IMR-90 (cell line): ENCODE data around the gene ZNF646. TPM values are rescaled to one million over a fixed set of nuclear protein-coding genes. Genes with fewer than 3 reads are reported as not detected.

Experiments
- ATAC-seq: fragments of 200-7000 bp; cut with Tn5 transposase; 2 replicates; pipeline ENCODE4 v1.9.1; 2020; ENCODE audit warnings: low read depth, mild to moderate bottlenecking, moderate library complexity
- BruUV-seq: library from RNA; stranded (reverse); fragments of 400-500 nt; replicated peaks from 2 replicates; lab custom pipeline; 2021; lab: Mats Ljungman, UMichigan
- CTCF ChIA-PET: fragments of 300-600 bp; formaldehyde crosslinking; extraction: SDS; loops from one replicate; lab custom pipeline; 2021; ENCODE audit warnings: antibody characterized with exemption; lab: Yijun Ruan, JAX
- POLR2A ChIA-PET: fragments of 300-600 bp; sonication (Branson Sonifier 250); formaldehyde crosslinking; loops from one replicate; lab custom pipeline; 2022; ENCODE audit warnings: antibody characterized with exemption; ENCODE audit not compliant: unreplicated experiment; lab: Charles Lee
- DNase-seq: peaks from one replicate; pipeline ENCODE4 v3.0.0; 2013
- H2AFZ ChIP-seq: replicated peaks from 2 replicates; pipeline ENCODE3; 2013; ENCODE audit warnings: low read length, mild to moderate bottlenecking; ENCODE audit not compliant: poor library complexity
- H2AK5ac ChIP-seq: 2 replicates; pipeline ENCODE4 v1.6.1; 2013; ENCODE audit warnings: low read depth, low read length, inconsistent platforms
- H2AK9ac ChIP-seq: replicated peaks from 2 replicates; pipeline ENCODE3; 2013; ENCODE audit warnings: mild to moderate bottlenecking, low read depth, low read length, moderate library complexity; ENCODE audit not compliant: poor library complexity
- H2BK120ac ChIP-seq: 2 replicates; pipeline ENCODE4 v1.6.1; 2013; ENCODE audit warnings: low read depth, low read length, inconsistent platforms
- H2BK15ac ChIP-seq: 3 replicates; pipeline ENCODE4 v1.6.1; 2013; ENCODE audit warnings: low read depth, low read length, inconsistent platforms
- H2BK20ac ChIP-seq: 2 replicates; pipeline ENCODE4 v1.6.1; 2013; ENCODE audit warnings: low read depth, mild to moderate bottlenecking, inconsistent platforms, low read length, moderate library complexity
- H2BK5ac ChIP-seq: 2 replicates; pipeline ENCODE4 v1.6.1; 2013; ENCODE audit warnings: mild to moderate bottlenecking, low read depth, low read length, inconsistent platforms; ENCODE audit not compliant: poor library complexity, severe bottlenecking
- H3K14ac ChIP-seq: replicated peaks from 2 replicates; pipeline ENCODE4 v1.6.1; 2013; ENCODE audit warnings: low read depth, low read length, inconsistent platforms
- H3K18ac ChIP-seq: 2 replicates; pipeline ENCODE4 v1.6.1; 2013; ENCODE audit warnings: low read depth, low read length, control low read depth
- H3K23ac ChIP-seq: 2 replicates; pipeline ENCODE4 v1.6.1; 2013; ENCODE audit warnings: low read depth, low read length, inconsistent platforms
- H3K27ac ChIP-seq: 2 replicates; pipeline ENCODE4 v1.5.1; 2013; ENCODE audit warnings: mild to moderate bottlenecking, control low read depth, low read length; ENCODE audit not compliant: insufficient read depth
- H3K27me3 ChIP-seq: 2 replicates; pipeline ENCODE4 v1.6.1; 2013; ENCODE audit warnings: low read length; ENCODE audit not compliant: control insufficient read depth, insufficient read depth
- H3K36me3 ChIP-seq: 2 replicates; pipeline ENCODE4 v1.6.1; 2013; ENCODE audit warnings: low read length, mixed read lengths; ENCODE audit not compliant: control insufficient read depth, insufficient read depth
- H3K4ac ChIP-seq: 2 replicates; pipeline ENCODE4 v1.6.1; 2013; ENCODE audit warnings: low read depth, low read length, inconsistent platforms
- H3K4me1 ChIP-seq: 2 replicates; pipeline ENCODE4 v1.6.1; 2013; ENCODE audit warnings: low read length, mixed read lengths; ENCODE audit not compliant: control insufficient read depth, insufficient read depth
- H3K4me2 ChIP-seq: 2 replicates; pipeline ENCODE4 v1.6.1; 2013; ENCODE audit warnings: low read depth, mild to moderate bottlenecking, control low read depth, low read length, moderate library complexity
- H3K4me3 ChIP-seq: 2 replicates; pipeline ENCODE4 v1.5.1; 2013; ENCODE audit warnings: low read depth, mild to moderate bottlenecking, control low read depth, low read length, moderate library complexity; ENCODE audit not compliant: insufficient read depth
- H3K56ac ChIP-seq: 2 replicates; pipeline ENCODE4 v1.6.1; 2013; ENCODE audit warnings: low read length, inconsistent platforms; ENCODE audit not compliant: insufficient read depth; ENCODE audit errors: extremely low read depth
- H3K79me1 ChIP-seq, 2 experiments: 2 replicates each; pipeline ENCODE4 v1.6.1; 2013; ENCODE audit warnings: low read length in 2 of 2, inconsistent platforms in 1 of 2, low read depth in 1 of 2
- H3K9ac ChIP-seq: 2 replicates; pipeline ENCODE4 v1.6.1; 2013; ENCODE audit warnings: low read depth, low read length, control low read depth
- H3K9me1 ChIP-seq: 2 replicates; pipeline ENCODE4 v1.6.1; 2013; ENCODE audit warnings: low read length, inconsistent platforms; ENCODE audit not compliant: insufficient read depth
- H3K9me3 ChIP-seq: 2 replicates; pipeline ENCODE4 v1.6.1; 2013; ENCODE audit warnings: low read length; ENCODE audit not compliant: control insufficient read depth, insufficient read depth
- H4K20me1 ChIP-seq: 2 replicates; pipeline ENCODE4 v1.6.1; 2013; ENCODE audit warnings: low read length, inconsistent platforms; ENCODE audit not compliant: insufficient read depth
- H4K5ac ChIP-seq: 2 replicates; pipeline ENCODE4 v1.6.1; 2013; ENCODE audit warnings: mild to moderate bottlenecking, low read depth, low read length, control low read depth
- H4K8ac ChIP-seq, 2 experiments: 2 replicates each; pipeline ENCODE4 v1.6.1; 2013; ENCODE audit warnings: low read depth in 2 of 2, low read length in 2 of 2, control low read depth in 1 of 2, inconsistent platforms in 1 of 2
- H4K91ac ChIP-seq: 2 replicates; pipeline ENCODE4 v1.6.1; 2013; ENCODE audit warnings: low read depth, low read length, inconsistent platforms; ENCODE audit not compliant: insufficient read depth
- BHLHE40 ChIP-seq: fragments of 150-350 bp; IDR thresholded peaks from 2 replicates; pipeline ENCODE4 v1.6.1; 2016; ENCODE audit warnings: mild to moderate bottlenecking, low read depth, low read length
- CEBPB ChIP-seq: IDR thresholded peaks from 2 replicates; pipeline ENCODE4 v1.6.1; 2012; ENCODE audit warnings: low read depth, low read length, improper control_type of control experiment
- CHD1 ChIP-seq: IDR thresholded peaks from 2 replicates; pipeline ENCODE4 v1.6.1; 2012; ENCODE audit warnings: low read depth, low read length, improper control_type of control experiment
- FOS ChIP-seq: fragments of 150-350 bp; IDR thresholded peaks from 2 replicates; pipeline ENCODE4 v1.6.1; 2016; ENCODE audit warnings: low read depth, low read length
- MAFK ChIP-seq: IDR thresholded peaks from 2 replicates; pipeline ENCODE4 v1.6.1; 2012; ENCODE audit warnings: low read depth, low read length, improper control_type of control experiment
- MAZ ChIP-seq: IDR thresholded peaks from 2 replicates; pipeline ENCODE4 v1.6.1; 2012; ENCODE audit warnings: low read depth, mild to moderate bottlenecking, low read length, improper control_type of control experiment, moderate library complexity, borderline replicate concordance
- MXI1 ChIP-seq: IDR thresholded peaks from 2 replicates; pipeline ENCODE4 v1.6.1; 2012; ENCODE audit warnings: low read depth, mild to moderate bottlenecking, low read length, moderate library complexity, borderline replicate concordance
- NFE2L2 ChIP-seq: fragments of 150-350 bp; IDR thresholded peaks from 2 replicates; pipeline ENCODE4 v1.6.1; 2016; ENCODE audit warnings: low read depth, mild to moderate bottlenecking, low read length
- POLR2A ChIP-seq: IDR thresholded peaks from 2 replicates; pipeline ENCODE4 v1.6.1; 2012; ENCODE audit warnings: mild to moderate bottlenecking, low read depth, low read length
- RAD21 ChIP-seq: IDR thresholded peaks from 2 replicates; pipeline ENCODE4 v1.6.1; 2012; ENCODE audit warnings: low read length, improper control_type of control experiment
- RCOR1 ChIP-seq: IDR thresholded peaks from 2 replicates; pipeline ENCODE4 v1.6.1; 2012; ENCODE audit warnings: mild to moderate bottlenecking, low read length, improper control_type of control experiment; ENCODE audit not compliant: insufficient replicate concordance
- RFX5 ChIP-seq: IDR thresholded peaks from 2 replicates; pipeline ENCODE4 v1.8.0; 2012; ENCODE audit warnings: low read depth, mild to moderate bottlenecking, low read length, moderate library complexity
- SMC3 ChIP-seq: fragments of 150-350 bp; IDR thresholded peaks from 2 replicates; pipeline ENCODE4 v1.6.1; 2016; ENCODE audit warnings: low read depth, mild to moderate bottlenecking, antibody characterized with exemption, low read length, moderate library complexity
- WGBS, 2 experiments: methylation state at CpG; one replicate each; pipeline versions ENCODE4 v1.1.5 to v1.1.7; 2013; ENCODE audit warnings: missing lambda C conversion rate in 2 of 2; ENCODE audit not compliant: insufficient read length in 1 of 2; ENCODE audit errors: extremely low coverage in 2 of 2; 5-methylcytosine and 5-hydroxymethylcytosine counted together
- dilution Hi-C: fragments of 300-500 bp; cut with HindIII; formaldehyde crosslinking; loops from one replicate; pipeline ENCODE4 v1.14.3; 2018; ENCODE audit warnings: low sequenced_read_pairs; ENCODE audit not compliant: unreplicated experiment
- in situ Hi-C: fragments of 300-500 bp; cut with MboI; formaldehyde crosslinking; loops from 3 replicates; pipeline ENCODE4 v1.14.3; 2019; ENCODE audit warnings: low sequenced_read_pairs, inconsistent platforms, mixed read lengths
- intact Hi-C: fragments of 100-400 bp; cut with micrococcal nuclease; formaldehyde crosslinking; loops from 2 replicates; pipeline ENCODE4 v1.10.0; 2022
- polyA plus RNA-seq, 3 experiments: library from polyadenylated mRNA; depleted of rRNA; stranded (reverse); fragments of >200 nt; gene quantifications; 2 replicates each; pipeline ENCODE4 v1.2.3, GENCODE V29; 2012; ENCODE audit warnings: low replicate concordance in 1 of 3
- total RNA-seq: library from RNA; depleted of rRNA; stranded (reverse); fragments of >200 nt; gene quantifications from 2 replicates; pipeline ENCODE4 v1.2.3, GENCODE V29; 2012
- TF ChIP-seq, protein P1 (sequence below): fragments of 150-350 bp; IDR thresholded peaks from 2 replicates; pipeline ENCODE4 v1.6.1; 2016; ENCODE audit warnings: low read depth, mild to moderate bottlenecking, low read length, moderate library complexity, borderline replicate concordance
- TF ChIP-seq, protein P2 (sequence below): conservative IDR thresholded peaks from 2 replicates; pipeline ENCODE4 v1.5.1; 2012; ENCODE audit warnings: mild to moderate bottlenecking, low read depth, low read length, improper control_type of control experiment
- TF ChIP-seq, protein P3 (sequence below): fragments of 150-350 bp; IDR thresholded peaks from 2 replicates; pipeline ENCODE4 v1.6.1; 2017; ENCODE audit warnings: mild to moderate bottlenecking, antibody characterized with exemption, low read length, low read depth

The ZNF646 gene
- total and polyA plus RNA-seq, 2 of the 4 experiments (the other 2 are of a cell fraction), result 4.9 to 6.8 TPM

DNA sequence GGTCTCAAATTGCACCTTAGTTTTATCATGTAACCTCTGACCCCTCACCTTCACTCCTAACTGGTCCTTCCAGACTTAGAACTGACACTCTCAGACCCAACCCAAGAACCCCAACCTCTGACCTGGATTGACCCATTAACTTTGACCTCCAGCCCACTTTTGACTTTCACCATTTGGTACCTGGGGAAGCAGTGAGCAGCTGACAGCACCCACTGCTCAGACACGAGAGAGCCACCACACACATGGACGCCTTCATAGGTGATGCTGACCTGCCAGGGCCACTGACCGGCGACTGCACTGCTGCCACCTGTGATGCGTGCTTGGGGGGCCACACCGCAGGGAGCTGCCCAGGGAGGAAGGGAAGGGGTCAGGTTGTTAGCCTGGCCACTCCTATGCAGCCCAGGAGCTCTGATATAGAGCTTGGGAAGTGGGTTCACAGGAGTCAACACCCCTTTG is 58.9 kb downstream of the ZNF646 start:
- WGBS, 2 experiments, result no CpG with 5 or more reads among the region's 6 CpGs
- no peaks in the 10 kb centered on the region for H4K20me1 ChIP-seq
- H3K9me3 ChIP-seq, result no peaks in the 10 kb centered on the region
- H2BK20ac ChIP-seq, result no peak overlapping the region
- no peak for ATAC-seq
- peaks cover 25% of the 10 kb centered on the region for H3K36me3 ChIP-seq
- TF ChIP-seq CEBPB (no peak), RCOR1 (no peak), SMC3 (no peak), RFX5 (no peak), CHD1 (no peak), MXI1 (no peak), POLR2A (no peak), MAZ (no peak), MAFK (no peak), NFE2L2 (no peak), RAD21 (no peak), BHLHE40 (no peak), FOS (no peak)
- TF ChIP-seq, protein P1, sequence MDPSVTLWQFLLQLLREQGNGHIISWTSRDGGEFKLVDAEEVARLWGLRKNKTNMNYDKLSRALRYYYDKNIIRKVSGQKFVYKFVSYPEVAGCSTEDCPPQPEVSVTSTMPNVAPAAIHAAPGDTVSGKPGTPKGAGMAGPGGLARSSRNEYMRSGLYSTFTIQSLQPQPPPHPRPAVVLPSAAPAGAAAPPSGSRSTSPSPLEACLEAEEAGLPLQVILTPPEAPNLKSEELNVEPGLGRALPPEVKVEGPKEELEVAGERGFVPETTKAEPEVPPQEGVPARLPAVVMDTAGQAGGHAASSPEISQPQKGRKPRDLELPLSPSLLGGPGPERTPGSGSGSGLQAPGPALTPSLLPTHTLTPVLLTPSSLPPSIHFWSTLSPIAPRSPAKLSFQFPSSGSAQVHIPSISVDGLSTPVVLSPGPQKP, result no peak
- TF ChIP-seq, protein P2, sequence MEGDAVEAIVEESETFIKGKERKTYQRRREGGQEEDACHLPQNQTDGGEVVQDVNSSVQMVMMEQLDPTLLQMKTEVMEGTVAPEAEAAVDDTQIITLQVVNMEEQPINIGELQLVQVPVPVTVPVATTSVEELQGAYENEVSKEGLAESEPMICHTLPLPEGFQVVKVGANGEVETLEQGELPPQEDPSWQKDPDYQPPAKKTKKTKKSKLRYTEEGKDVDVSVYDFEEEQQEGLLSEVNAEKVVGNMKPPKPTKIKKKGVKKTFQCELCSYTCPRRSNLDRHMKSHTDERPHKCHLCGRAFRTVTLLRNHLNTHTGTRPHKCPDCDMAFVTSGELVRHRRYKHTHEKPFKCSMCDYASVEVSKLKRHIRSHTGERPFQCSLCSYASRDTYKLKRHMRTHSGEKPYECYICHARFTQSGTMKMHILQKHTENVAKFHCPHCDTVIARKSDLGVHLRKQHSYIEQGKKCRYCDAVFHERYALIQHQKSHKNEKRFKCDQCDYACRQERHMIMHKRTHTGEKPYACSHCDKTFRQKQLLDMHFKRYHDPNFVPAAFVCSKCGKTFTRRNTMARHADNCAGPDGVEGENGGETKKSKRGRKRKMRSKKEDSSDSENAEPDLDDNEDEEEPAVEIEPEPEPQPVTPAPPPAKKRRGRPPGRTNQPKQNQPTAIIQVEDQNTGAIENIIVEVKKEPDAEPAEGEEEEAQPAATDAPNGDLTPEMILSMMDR, result no peak
- TF ChIP-seq, protein P3, sequence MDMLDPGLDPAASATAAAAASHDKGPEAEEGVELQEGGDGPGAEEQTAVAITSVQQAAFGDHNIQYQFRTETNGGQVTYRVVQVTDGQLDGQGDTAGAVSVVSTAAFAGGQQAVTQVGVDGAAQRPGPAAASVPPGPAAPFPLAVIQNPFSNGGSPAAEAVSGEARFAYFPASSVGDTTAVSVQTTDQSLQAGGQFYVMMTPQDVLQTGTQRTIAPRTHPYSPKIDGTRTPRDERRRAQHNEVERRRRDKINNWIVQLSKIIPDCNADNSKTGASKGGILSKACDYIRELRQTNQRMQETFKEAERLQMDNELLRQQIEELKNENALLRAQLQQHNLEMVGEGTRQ, result no peak
- no peak overlapping the region for H2AK9ac ChIP-seq
- no peaks in the 10 kb centered on the region; the same call in 1 of the 2 replicates for H3K27me3 ChIP-seq
- H2BK5ac ChIP-seq, result no peak overlapping the region
- dilution Hi-C loops, result no loop called here
- H2BK120ac ChIP-seq, result no peak overlapping the region
- H3K14ac ChIP-seq, result no peak overlapping the region
- H4K8ac ChIP-seq, result no peak overlapping the region
- no peak overlapping the region for H2BK15ac ChIP-seq
- H3K4me1 ChIP-seq, result 0 out of 2 replicates have a peak, but pooled peaks cover 3% of the 10 kb centered on the region
- H3K4ac ChIP-seq, result no peak overlapping the region
- no peak overlapping the region for H2AFZ ChIP-seq
- H3K4me3 ChIP-seq, result no peak overlapping the region
- no peak overlapping the region for H2AK5ac ChIP-seq
- H4K91ac ChIP-seq, result no peak overlapping the region
- POLR2A ChIA-PET, result no interaction called here
- no peak overlapping the region for H3K18ac ChIP-seq
- no peak overlapping the region for H3K27ac ChIP-seq
- BruUV-seq, result no TSS peak
- no peak overlapping the region for H3K56ac ChIP-seq
- intact Hi-C loops, result no loop called here
- in situ Hi-C loops, result no loop called here
- no peak overlapping the region for H4K5ac ChIP-seq
- DNase-seq, result no peak
- H3K9ac ChIP-seq, result no peak overlapping the region
- CTCF ChIA-PET, result no interaction called here
- H3K9me1 ChIP-seq, result peaks cover 4% of the 10 kb centered on the region
- no peaks in the 10 kb centered on the region for H3K79me1 ChIP-seq
- no peak overlapping the region for H3K4me2 ChIP-seq
- H3K23ac ChIP-seq, result no peak overlapping the region
